ENCODE data around the gene EBF3.

DNA sequence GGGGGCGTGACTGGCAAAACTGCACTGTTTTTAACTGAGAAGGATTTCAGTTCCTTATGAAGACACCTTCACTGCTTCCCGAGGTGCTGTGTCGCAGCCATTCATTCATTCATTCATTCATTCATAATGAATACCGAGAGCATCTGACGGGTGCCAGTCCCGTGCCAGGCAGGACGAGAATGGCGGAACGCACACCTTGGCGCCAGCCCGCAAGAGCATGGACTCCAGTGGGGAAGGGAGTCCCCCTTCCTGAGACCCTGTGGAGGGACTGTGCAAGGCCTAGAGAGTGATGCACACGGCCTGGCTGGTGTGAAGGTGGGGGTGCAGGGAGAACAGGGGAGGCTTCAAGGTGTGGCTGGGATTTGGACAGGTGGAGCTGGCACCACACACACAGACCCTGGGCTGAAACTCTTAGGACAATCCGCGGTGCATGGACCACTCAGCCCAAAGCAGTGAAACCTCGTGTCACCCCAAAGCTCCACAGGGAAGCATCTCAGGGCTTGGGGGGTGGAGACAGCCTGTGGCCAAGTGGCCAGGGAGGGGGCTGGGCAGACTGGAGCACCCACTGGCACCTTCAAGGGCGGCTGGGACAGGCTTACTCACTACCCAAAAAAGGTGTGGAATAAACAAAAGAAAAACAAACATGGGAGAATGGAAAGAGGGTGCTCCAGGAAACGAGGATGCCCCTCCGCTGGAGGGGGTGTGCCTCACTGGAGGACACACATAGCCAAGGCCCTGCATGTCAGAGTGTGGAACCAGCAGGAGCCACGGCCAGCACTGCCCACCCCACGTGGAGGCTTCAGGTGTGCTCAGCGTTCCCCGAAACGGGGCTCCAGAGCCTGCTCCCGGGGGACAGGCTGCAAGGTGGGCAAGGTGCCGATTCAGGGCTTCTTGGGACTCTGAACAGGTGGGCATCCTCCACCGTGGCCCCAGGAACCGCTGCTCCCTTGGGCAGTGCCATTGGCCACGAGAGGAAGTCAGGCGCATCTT, 37.7 kb downstream of the EBF3 start:
- TF ChIP-seq, protein P1, sequence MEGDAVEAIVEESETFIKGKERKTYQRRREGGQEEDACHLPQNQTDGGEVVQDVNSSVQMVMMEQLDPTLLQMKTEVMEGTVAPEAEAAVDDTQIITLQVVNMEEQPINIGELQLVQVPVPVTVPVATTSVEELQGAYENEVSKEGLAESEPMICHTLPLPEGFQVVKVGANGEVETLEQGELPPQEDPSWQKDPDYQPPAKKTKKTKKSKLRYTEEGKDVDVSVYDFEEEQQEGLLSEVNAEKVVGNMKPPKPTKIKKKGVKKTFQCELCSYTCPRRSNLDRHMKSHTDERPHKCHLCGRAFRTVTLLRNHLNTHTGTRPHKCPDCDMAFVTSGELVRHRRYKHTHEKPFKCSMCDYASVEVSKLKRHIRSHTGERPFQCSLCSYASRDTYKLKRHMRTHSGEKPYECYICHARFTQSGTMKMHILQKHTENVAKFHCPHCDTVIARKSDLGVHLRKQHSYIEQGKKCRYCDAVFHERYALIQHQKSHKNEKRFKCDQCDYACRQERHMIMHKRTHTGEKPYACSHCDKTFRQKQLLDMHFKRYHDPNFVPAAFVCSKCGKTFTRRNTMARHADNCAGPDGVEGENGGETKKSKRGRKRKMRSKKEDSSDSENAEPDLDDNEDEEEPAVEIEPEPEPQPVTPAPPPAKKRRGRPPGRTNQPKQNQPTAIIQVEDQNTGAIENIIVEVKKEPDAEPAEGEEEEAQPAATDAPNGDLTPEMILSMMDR (IDR thresholded peaks at IDR 0.05 in 4 of 5, conservative IDR thresholded peaks at IDR 0.05 in 1 of 5): no peak
- no peak for TF ChIP-seq POLR2A (IDR thresholded peaks at IDR 0.05)

Measured in gastrocnemius medialis (tissue), 4 donors.